Measurements from ENCODE around the gene CNKSR2. TPM values are rescaled to one million over a fixed set of nuclear protein-coding genes. Genes with fewer than 3 reads are reported as not detected.

The CNKSR2 gene
- total RNA-seq, 1 experiment from 2014 or later, result 11.3 TPM

GRCh38 chrX:21658746-21659145 lies 284.5 kb downstream of the CNKSR2 start (continued):
- no peak for TF ChIP-seq ZNF138 (CRISPR knock-in tag; conservative IDR thresholded peaks at IDR 0.05)

GRCh38 chrX:21659320-21659719 lies 285.1 kb downstream of the CNKSR2 start:
- ATAC-seq (no peak), DNase-seq (ENCODE audit: low spot score) (no peak)
- peaks cover 3% of the 10 kb centered on the region; the same call in 1 of the 2 replicates for H3K27me3 Mint-ChIP-seq (ENCODE audit: low read depth)
- ChIA-PET POLR2A (no interaction called here), CTCF (interaction anchor here (0.5 to 2.1 kb wide), 4 partner anchors 16 to 471 kb away, joined by 3 to 8 read pairs (median 4); no protein-coding TSS in a partner anchor)
- TF ChIP-seq HMGA2 (CRISPR knock-in tag; IDR thresholded peaks at IDR 0.05) (no peak; the same call in 1 of the 2 replicates), ZBTB21 (CRISPR knock-in tag; IDR thresholded peaks at IDR 0.05; ENCODE audit: borderline replicate concordance) (no peak), NFE2L1 (CRISPR knock-in tag; IDR thresholded peaks at IDR 0.05) (no peak), ZNF121 (CRISPR knock-in tag; IDR thresholded peaks at IDR 0.05) (no peak), JAZF1 (CRISPR knock-in tag; IDR thresholded peaks at IDR 0.05) (no peak), CREB1 (CRISPR knock-in tag; IDR thresholded peaks at IDR 0.05) (no peak)
- peak overlapping the region; percentile 65 for H3K4me3 Mint-ChIP-seq
- peaks cover 7% of the 10 kb centered on the region; the same call in 1 of the 2 replicates for H3K4me1 Mint-ChIP-seq
- H3K36me3 Mint-ChIP-seq, result no peaks in the 10 kb centered on the region
- no peak overlapping the region for H3K27ac Mint-ChIP-seq
- H3K9me3 Mint-ChIP-seq, result no peaks in the 10 kb centered on the region

DNA sequence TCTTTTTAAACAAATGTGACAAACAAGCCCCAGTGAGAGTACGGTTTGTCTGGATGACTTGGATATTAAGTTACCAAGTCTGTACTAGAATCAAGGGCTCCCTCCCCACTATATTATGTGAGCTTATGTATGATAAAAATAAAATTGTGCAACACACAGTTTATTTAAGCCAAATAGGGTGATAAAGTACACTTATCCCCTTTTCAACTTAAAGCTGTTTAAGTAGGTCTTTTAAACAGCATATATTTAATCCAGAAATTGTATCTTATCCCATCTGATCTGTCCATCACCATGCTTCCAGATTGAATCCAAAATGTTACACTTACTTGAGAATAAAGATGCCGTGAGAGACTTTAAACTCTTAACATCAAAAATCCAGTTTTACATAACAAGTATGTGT lies 285.9 kb downstream of the CNKSR2 start:
- Mint-ChIP-seq H3K4me1 (peaks cover 7% of the 10 kb centered on the region; the same call in 1 of the 2 replicates), H3K27ac (no peak overlapping the region), H3K9me3 (no peaks in the 10 kb centered on the region), H3K27me3 (ENCODE audit: low read depth) (peaks cover 3% of the 10 kb centered on the region; the same call in 1 of the 2 replicates), H3K36me3 (no peaks in the 10 kb centered on the region), H3K4me3 (no peak overlapping the region)
- TF ChIP-seq, protein P1, sequence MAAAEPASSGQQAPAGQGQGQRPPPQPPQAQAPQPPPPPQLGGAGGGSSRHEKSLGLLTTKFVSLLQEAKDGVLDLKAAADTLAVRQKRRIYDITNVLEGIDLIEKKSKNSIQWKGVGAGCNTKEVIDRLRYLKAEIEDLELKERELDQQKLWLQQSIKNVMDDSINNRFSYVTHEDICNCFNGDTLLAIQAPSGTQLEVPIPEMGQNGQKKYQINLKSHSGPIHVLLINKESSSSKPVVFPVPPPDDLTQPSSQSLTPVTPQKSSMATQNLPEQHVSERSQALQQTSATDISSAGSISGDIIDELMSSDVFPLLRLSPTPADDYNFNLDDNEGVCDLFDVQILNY (CRISPR knock-in tag; IDR thresholded peaks at IDR 0.05), result no peak
- TF ChIP-seq NR1H2 (CRISPR knock-in tag; IDR thresholded peaks at IDR 0.05), result no peak
- no peak for TF ChIP-seq OVOL2 (CRISPR knock-in tag; IDR thresholded peaks at IDR 0.05; ENCODE audit: borderline replicate concordance)
- no peak for TF ChIP-seq TCF7 (CRISPR knock-in tag; IDR thresholded peaks at IDR 0.05; ENCODE audit: low read depth)
- TF ChIP-seq NFE2L1 (CRISPR knock-in tag; IDR thresholded peaks at IDR 0.05), result no peak
- TF ChIP-seq RELA (CRISPR knock-in tag; IDR thresholded peaks at IDR 0.05; ENCODE audit: borderline replicate concordance), result no peak
- no peak for TF ChIP-seq KAT7 (CRISPR knock-in tag; IDR thresholded peaks at IDR 0.05; ENCODE audit: borderline replicate concordance)
- TF ChIP-seq SOX15 (CRISPR knock-in tag; IDR thresholded peaks at IDR 0.05), result no peak
- TF ChIP-seq, protein P2, sequence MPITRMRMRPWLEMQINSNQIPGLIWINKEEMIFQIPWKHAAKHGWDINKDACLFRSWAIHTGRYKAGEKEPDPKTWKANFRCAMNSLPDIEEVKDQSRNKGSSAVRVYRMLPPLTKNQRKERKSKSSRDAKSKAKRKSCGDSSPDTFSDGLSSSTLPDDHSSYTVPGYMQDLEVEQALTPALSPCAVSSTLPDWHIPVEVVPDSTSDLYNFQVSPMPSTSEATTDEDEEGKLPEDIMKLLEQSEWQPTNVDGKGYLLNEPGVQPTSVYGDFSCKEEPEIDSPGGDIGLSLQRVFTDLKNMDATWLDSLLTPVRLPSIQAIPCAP (CRISPR knock-in tag; IDR thresholded peaks at IDR 0.05), result no peak
- ATAC-seq (no peak), DNase-seq (ENCODE audit: low spot score) (no peak)
- CTCF ChIA-PET, result no interaction called here
- POLR2A ChIA-PET, result no interaction called here

- Mint-ChIP-seq H3K4me1 (peaks cover 7% of the 10 kb centered on the region; the same call in 1 of the 2 replicates), H3K27ac (no peak overlapping the region), H3K4me3 (no peak overlapping the region), H3K27me3 (ENCODE audit: low read depth) (peaks cover 3% of the 10 kb centered on the region; the same call in 1 of the 2 replicates), H3K9me3 (no peaks in the 10 kb centered on the region), H3K36me3 (no peaks in the 10 kb centered on the region)
- DNase-seq (ENCODE audit: low spot score) (no peak), ATAC-seq (no peak)
- ChIA-PET CTCF (no interaction called here), POLR2A (no interaction called here)
- TF ChIP-seq NR2C2 (CRISPR knock-in tag; IDR thresholded peaks at IDR 0.05), result no peak
- TF ChIP-seq PREB (CRISPR knock-in tag; IDR thresholded peaks at IDR 0.05; ENCODE audit: borderline replicate concordance), result no peak
- TF ChIP-seq ATF1 (CRISPR knock-in tag; IDR thresholded peaks at IDR 0.05), result no peak
- no peak for TF ChIP-seq CBFB (CRISPR knock-in tag; IDR thresholded peaks at IDR 0.05; ENCODE audit: low read depth)
- TF ChIP-seq ZNF138 (CRISPR knock-in tag; conservative IDR thresholded peaks at IDR 0.05), result no peak
- TF ChIP-seq HMGA2 (CRISPR knock-in tag; IDR thresholded peaks at IDR 0.05), result no peak
- TF ChIP-seq, protein P1 (CRISPR knock-in tag; IDR thresholded peaks at IDR 0.05), result no peak
These were observed 287.1 kb downstream of the CNKSR2 start for GRCh38 chrX:21661316-21661715.

Data from WTC11 (cell line).